Measurements from ENCODE around the gene SIRPB2.
"Not testable (repeated sequence)": the region's sequence is repeated elsewhere in the genome, so short reads cannot be mapped to it uniquely, and the experiment has no call there.

Gene SIRPB2

DNA sequence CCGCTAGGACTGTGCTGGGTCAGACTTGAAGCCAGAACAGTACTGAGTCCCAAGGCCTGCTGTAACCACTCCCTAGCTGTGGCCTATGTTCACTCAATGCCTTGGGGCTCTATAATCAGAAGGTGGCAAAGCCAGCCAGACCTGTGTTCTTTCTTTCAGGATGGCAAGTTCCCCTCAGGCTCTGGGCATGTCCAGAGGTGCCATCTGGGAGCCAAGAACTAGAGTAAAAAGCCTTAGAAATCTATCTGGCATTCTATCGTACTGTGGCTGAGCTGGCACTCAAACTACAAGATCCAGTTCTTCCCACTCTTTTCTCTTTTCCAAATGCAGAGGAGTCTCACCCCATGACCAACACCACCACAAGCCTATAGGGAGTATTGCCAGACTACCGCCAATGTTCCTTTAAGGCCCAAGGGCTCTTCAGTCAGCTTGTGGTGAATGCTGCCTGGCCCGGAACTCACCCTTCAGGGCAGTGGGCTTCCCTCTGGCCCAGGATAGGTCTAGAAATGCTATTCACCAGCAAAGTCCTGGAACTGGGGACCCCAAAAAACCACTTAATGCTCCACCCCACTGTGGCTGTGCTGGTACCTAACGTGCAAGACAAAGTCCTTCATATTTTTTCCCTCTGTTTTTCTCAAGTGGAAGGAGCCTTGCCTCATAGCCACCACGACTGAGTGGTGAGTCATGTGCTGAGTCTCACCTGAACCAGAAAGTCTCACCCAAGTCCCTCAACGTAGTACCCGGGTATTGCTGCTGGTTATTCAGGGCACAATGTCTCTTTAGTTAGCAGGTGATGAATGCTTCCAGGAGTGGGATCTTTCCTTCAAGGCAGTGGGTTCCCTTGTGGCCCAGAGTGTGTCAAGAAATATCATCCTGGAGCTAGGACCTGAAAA is 8.6 kb upstream of the SIRPB2 start:
- no peak for DNase-seq

- not testable (repeated sequence) for DNase-seq
These were observed 6.2 kb upstream of the SIRPB2 start for GRCh38 chr20:1497371-1497770.

GRCh38 chr20:1496930-1497329 is 5.7 kb upstream of the SIRPB2 start:
- DNase-seq = no peak

DNA sequence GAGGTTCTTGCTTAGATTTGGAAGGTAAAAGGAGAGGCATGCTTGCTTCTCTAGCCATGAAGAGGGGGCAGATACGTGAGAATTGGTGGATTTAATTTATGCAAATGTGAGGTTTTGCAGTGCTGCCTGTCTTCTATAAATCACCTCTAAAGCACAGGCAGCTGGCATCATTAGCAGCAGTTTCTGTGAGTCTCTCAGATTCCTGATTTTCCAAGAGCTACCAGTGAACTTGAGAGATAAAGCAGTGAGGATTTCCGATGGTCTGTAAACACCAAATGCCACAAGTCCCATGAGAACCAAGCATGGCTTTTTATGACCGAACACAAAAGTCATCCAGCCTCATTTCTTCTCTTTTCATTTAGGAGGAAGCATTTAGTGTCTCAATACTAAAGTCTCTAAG is 3.2 kb upstream of the SIRPB2 start:
- DNase-seq = no peak

GRCh38 chr20:1493536-1493935 is 2.3 kb upstream of the SIRPB2 start:
- DNase-seq = no peak

DNA sequence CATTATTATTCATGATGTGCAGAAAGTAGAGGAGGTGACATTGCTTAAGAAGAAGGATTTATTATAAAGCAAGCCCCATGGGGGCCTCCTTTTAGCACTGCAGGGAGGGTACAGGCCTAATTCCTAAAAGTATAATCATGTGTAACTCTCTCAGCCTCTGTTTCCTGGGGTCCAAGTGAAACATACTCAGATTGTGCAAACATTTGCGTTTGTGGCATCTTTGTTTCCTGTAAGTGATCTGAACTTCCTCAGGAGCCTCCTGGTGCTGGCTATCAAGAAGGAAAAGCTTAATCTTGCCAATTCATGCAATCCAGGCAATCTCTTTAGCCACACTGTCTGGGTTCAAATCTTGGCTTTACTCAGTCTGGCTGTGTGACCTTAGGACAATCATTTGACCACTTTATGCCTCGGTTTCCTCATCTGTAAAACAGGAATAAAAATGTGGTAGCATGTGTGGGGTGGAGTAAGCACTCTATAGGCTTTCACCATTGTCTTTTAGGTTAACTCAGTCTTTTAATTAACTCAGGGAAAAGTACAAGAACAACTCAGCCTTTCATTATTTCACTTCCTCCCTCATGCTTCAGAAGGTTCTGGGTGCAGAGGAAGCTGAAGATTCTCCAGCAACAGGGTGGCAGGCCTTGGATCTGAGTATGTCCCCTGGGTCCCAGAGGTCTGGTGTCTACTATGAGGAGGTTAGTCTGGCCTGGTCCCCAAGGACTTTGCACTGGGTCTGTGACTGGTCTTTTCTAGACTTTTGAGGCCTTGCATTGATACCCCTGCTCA is 831 bp upstream of the SIRPB2 start:
- no peak for DNase-seq

- DNase-seq = no peak
These were observed 501 bp downstream of the SIRPB2 start for GRCh38 chr20:1490643-1491195.

DNA sequence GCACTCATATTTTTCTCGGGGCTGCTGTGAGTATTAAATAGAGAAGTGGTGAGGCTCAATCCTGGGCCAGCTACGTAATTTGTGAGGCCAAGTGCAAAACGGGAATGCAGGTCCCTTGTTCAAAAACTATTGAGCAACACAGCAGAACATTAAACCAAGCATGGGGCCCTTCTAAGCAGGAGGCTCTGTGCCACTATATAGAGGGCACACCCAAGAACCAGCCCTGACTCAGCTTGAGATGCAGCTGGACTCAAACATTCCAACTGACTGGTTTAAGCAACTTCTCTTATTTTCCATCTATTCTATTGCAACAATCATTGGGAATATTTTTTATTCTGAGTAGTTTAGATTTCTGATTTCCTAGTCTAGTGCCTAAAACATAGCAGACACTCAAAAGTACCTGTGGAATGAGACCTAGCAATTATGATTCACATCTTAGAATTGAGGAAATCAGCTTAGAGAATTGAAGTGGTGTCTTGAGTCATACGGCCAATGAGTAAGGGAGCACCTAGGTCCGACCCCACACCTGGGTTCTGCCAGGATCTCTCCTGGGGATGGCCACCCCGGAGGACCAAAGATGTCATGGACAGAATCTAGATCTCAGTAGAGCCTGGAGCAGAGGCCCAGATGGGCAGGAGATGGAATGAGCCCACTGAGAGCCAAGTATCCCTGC is 1.3 kb downstream of the SIRPB2 start:
- no peak for DNase-seq

DNA sequence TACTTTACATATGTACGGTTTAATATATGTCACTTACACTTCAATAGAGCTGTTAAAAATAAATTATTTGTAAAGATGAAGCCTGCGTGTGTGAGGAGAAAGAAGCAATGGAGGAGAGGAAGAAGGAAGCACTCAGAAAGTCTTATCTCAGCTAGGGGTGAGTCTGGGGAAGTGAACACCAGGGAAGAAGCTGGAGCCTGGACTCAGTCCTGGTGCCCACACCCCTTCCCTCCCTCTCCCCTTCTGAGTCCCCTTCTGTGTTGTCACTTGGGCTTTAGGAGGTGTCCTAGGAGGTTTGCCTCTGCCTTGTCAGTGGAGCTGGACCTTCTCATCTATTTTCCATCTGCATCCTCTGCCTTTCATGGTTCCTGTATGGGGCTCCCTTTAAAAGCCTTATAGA is 1.9 kb downstream of the SIRPB2 start:
- DNase-seq = no peak

GRCh38 chr20:1486566-1486965 is 4.7 kb downstream of the SIRPB2 start:
- no peak for DNase-seq

DNA sequence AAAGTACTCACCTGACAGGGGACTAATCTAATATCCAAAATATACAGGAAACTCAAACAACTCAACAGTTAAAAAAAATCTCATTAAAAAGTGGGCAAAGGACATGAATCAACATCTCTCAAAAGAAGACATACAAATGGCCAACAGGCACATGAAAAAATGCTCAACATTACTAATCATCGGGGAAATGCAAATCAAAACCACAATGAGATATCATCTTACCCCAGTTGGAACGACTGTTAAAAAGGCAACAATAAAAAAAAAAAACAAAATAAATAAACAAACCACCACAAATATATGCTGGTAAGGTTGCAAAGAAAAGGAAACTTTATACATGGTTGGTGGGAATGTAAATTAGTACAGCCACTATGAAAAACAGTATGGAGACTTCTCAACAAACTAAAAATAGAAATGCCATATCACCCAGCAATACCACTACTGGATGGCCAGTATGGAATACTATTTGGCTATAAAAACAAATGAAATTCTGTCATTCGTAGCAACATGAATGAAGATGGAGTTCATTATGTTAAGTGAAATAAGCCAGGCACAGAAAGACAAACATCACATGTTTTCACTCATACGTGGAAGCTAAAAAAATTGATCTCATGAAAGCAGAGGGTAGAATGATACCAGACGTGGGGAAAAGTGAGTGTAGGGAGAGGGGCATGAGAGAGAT is 6.6 kb downstream of the SIRPB2 start:
- no peak for DNase-seq

DNA sequence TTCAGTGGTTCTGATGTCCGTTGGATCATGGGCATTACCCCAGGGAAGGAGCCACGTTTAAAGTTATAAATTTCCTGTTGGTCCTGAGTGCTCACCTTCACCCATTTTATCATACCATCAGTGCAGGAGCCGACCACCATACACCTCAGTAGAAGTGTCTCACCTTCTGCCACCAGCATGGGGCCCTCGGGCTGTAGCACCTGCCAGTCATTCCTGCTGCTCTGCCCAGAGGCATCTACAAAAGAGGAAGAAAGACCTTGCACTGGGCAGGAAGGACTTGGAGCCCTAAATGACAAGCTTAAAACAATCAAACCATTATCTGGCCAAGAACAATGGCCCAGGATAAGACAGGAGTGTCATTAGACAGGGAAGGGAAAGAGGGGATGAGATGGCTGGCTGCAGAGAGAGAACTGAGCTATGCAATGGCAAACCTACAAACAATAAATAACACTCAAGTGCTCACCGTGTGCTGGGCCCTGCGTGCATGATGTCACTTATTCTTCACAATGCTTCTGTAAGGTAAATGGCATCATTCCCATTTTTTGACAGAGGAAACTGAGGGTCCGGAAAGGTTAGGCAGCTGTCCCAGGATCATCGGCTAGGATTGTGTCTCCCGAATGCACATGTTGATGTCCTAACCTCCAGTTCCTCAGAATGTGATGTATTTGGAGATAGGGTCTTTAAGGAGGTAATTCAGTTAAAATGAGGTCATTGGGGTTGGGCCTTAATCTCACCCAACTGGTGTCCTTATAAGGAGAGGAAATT is 11.2 kb downstream of the SIRPB2 start:
- no peak for DNase-seq

- DNase-seq = no peak
These were observed 12.7 kb downstream of the SIRPB2 start for GRCh38 chr20:1478566-1478965.

GRCh38 chr20:1477896-1478490 is 13.2 kb downstream of the SIRPB2 start:
- no peak for DNase-seq

- DNase-seq = no peak
These were observed 16.2 kb downstream of the SIRPB2 start for GRCh38 chr20:1474817-1475603.

DNA sequence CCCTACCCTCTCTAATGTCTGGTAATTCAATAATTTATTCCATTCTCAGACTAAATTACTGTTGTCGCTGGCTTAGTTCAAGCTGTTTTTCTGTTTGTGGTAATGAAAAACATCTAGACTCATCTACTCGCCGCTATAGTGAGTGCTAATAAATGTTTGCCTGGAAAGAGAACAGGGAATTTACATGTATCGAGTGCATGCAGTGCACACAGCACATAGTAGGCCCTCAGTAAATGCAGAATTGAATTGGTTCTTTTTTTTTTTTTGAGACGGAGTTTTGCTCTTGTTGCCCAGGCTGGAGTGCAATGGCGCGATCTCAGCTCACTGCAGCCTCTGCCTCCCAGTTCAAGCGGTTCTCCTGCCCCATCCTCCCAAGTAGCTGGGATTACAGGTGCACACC is 16.9 kb downstream of the SIRPB2 start:
- no peak for DNase-seq

DNA sequence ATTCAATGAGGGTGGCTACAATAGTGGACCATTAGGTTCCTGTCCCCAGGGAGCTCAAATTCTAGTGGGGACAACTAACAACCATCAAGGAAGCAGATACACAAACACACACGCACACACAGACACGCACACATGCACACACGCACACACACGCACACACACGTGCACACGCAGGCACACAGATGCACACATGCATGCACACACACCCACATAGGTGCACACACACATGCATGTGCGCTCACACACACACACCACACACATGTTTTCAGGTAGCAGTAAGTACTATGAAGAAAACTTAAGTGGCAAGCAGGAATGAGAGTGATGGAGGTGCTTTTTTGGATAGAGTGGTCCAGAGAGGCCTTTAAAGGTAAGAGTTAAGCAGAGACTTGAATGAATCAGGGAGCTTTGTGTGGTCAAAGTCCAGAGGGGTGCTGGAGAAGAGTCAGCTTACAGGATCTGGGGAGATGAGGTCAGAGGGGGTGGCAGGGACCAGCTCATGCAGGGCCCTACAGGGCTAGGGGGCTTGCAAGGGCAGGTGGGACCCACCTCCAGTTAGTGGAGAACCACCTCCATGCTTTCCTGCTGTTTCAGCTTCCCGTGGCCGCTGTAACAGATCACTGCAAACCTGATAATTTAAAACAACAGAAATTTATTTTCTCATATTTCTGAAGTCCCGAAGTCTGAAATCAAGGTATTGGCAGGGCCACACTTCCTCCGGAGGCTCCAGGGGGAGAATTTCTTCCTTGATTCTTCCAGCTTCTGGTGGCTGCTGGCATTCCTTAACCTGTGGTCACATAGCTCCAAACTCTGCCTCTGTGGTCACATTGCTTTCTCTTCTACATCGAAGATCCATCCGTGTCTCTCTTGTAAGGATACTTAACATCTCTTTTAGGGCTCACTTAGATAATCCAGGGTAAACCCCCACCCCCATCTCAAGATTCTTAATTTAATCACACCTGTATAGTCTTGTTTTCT is 17.7 kb downstream of the SIRPB2 start:
- no peak for DNase-seq

DNA sequence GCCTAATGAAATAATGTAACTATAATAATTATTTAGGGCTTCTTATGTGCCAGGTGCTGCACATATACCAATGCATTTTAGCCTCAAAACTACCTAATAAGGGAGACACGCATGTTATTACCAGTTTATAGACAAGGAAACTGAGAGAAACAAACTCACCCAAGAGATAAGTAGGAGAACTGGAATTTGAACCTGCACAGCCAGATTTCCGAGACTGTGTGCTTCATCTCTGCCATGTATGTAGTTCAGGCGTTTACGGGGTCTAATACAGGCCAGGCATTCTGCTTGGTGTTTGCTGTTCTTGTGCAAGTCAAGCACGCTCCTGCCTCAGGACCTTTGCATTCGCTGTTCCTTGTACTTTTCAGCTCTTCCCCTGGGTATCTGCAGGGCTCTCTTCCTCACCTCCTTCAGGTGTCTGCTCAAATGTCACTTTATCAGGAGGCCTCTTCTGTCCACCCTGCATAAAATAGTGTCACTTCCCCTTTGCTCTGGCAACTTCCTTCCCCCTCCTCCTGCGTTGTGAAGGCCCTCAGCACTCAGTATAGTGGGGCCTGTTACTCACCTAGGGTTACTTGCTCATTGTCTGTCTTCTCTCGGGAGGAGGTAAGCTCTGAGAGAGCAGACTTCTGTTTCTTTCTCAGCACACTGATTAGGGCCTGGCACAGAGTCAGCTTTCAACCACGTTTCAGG is 18.5 kb downstream of the SIRPB2 start:
- no peak for DNase-seq

GRCh38 chr20:1471242-1471641 is 20.0 kb downstream of the SIRPB2 start:
- no peak for DNase-seq

All from stimulated activated CD4-positive, alpha-beta T cell treated with anti-CD3 and anti-CD28 coated beads, Interleukin-1b, Interleukin-23, amount 100 ng/mL, for 48 hours (primary cell).